Esophagus muscularis mucosa (tissue), 4 donors: Measurements from ENCODE around the gene GDI1.

Experiments
- EP300 ChIP-seq: sonication (generic); formaldehyde crosslinking; IDR thresholded peaks from one replicate; pipeline ENCODE4 v1.6.1; 2017; ENCODE audit warnings: antibody characterized with exemption
- POLR2A ChIP-seq: fragments of 450-650 bp; IDR thresholded peaks from one replicate; pipeline ENCODE4 v1.6.1; 2017; ENCODE audit warnings: antibody characterized with exemption, moderate library complexity, mild to moderate bottlenecking, low read depth
- TF ChIP-seq, protein P1 (sequence below), 3 experiments: fragments of 200-600 bp in 2 of 3; fragments of 450-650 bp in 1 of 3; sonication (generic) in 2 of 3; IDR thresholded peaks; one replicate each; pipeline ENCODE4 v1.5.1; 2017 to 2019; ENCODE audit warnings: antibody characterized with exemption in 3 of 3, mild to moderate bottlenecking in 2 of 3, moderate library complexity in 1 of 3

DNA sequence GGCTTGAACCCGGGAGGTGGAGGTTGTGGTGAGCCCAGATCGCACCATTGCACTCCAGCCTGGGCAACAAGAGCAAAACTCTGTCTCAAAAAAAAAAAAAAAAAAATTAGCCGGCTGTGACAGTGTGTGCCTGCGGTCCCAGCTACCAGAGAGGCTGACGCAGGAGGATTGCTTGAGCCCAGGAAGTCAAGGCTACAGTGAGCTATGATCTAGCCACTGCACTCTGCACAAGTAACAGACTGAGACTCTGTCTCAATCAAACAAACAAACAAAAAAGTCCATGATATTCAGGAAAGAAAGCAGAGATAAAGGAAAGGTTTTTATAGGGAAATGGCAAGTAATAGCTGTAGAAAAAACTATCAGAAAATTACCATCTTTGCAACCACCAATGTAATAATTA, 44.2 kb downstream of the GDI1 start:
- TF ChIP-seq EP300: no peak
- TF ChIP-seq, protein P1, sequence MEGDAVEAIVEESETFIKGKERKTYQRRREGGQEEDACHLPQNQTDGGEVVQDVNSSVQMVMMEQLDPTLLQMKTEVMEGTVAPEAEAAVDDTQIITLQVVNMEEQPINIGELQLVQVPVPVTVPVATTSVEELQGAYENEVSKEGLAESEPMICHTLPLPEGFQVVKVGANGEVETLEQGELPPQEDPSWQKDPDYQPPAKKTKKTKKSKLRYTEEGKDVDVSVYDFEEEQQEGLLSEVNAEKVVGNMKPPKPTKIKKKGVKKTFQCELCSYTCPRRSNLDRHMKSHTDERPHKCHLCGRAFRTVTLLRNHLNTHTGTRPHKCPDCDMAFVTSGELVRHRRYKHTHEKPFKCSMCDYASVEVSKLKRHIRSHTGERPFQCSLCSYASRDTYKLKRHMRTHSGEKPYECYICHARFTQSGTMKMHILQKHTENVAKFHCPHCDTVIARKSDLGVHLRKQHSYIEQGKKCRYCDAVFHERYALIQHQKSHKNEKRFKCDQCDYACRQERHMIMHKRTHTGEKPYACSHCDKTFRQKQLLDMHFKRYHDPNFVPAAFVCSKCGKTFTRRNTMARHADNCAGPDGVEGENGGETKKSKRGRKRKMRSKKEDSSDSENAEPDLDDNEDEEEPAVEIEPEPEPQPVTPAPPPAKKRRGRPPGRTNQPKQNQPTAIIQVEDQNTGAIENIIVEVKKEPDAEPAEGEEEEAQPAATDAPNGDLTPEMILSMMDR (IDR thresholded peaks at IDR 0.05): no peak
- TF ChIP-seq POLR2A: no peak
